Activated T-helper 17 cell treated with anti-CD3 and anti-CD28 coated beads, Interleukin-2, amount 50 U/mL, for 72 hours (primary cell): Measurements from ENCODE around the gene MYLK2. TPM values are rescaled to one million over a fixed set of nuclear protein-coding genes. Genes with fewer than 3 reads are reported as not detected.
A peak's percentile ranks its signal among the peaks of the same experiment; 100 is the strongest.
"Not testable (repeated sequence)": the region's sequence is repeated elsewhere in the genome, so short reads cannot be mapped to it uniquely, and the experiment has no call there.

ENCODE experiments used
- ATAC-seq: fragments of 150-1000 bp; cut with Tn5 transposase; replicated peaks from 2 replicates; pipeline ENCODE4 v1.10.0; 2021; ENCODE audit warnings: mild to moderate bottlenecking, moderate library complexity
- H3K27ac Mint-ChIP-seq: one replicate; pipeline ENCODE4 v1.8.0; 2022; ENCODE audit warnings: mixed read lengths
- H3K27me3 Mint-ChIP-seq: one replicate; pipeline ENCODE4 v1.8.0; 2022; ENCODE audit warnings: mixed read lengths
- H3K36me3 Mint-ChIP-seq: one replicate; pipeline ENCODE4 v1.8.0; 2022; ENCODE audit warnings: low read depth, mild to moderate bottlenecking, mixed read lengths
- H3K4me1 Mint-ChIP-seq: one replicate; pipeline ENCODE4 v1.8.0; 2022; ENCODE audit warnings: mixed read lengths
- H3K4me3 Mint-ChIP-seq: one replicate; pipeline ENCODE4 v1.8.0; 2022; ENCODE audit warnings: mild to moderate bottlenecking, mixed read lengths
- H3K9me3 Mint-ChIP-seq: one replicate; pipeline ENCODE4 v1.8.0; 2022; ENCODE audit warnings: mixed read lengths
- total RNA-seq, 2 donors: library from RNA; stranded (reverse); gene quantifications; one replicate each; pipeline ENCODE4 v1.2.3, GENCODE V29; 2022

The MYLK2 gene
- total RNA-seq, 2 donors from 2014 or later: 0.40 to 0.86 TPM

GRCh38 chr20:31823360-31824124 is 4.4 kb downstream of the MYLK2 start:
- no peak overlapping the region for H3K4me3 Mint-ChIP-seq
- no peaks in the 10 kb centered on the region for H3K4me1 Mint-ChIP-seq
- no peaks in the 10 kb centered on the region for H3K9me3 Mint-ChIP-seq
- H3K27me3 Mint-ChIP-seq: no peaks in the 10 kb centered on the region
- no peaks in the 10 kb centered on the region for H3K36me3 Mint-ChIP-seq
- no peak overlapping the region for H3K27ac Mint-ChIP-seq
- ATAC-seq: no peak

- Mint-ChIP-seq H3K4me3 (no peak overlapping the region), H3K9me3 (no peaks in the 10 kb centered on the region), H3K4me1 (no peaks in the 10 kb centered on the region), H3K27ac (no peak overlapping the region), H3K27me3 (no peaks in the 10 kb centered on the region), H3K36me3 (no peaks in the 10 kb centered on the region)
- no peak for ATAC-seq
Measured at GRCh38 chr20:31824125-31824485, 4.9 kb downstream of the MYLK2 start.

- Mint-ChIP-seq H3K36me3 (no peaks in the 10 kb centered on the region), H3K27ac (no peak overlapping the region), H3K4me3 (no peak overlapping the region), H3K27me3 (no peaks in the 10 kb centered on the region), H3K9me3 (no peaks in the 10 kb centered on the region), H3K4me1 (no peaks in the 10 kb centered on the region)
- no peak for ATAC-seq
Measured at GRCh38 chr20:31824554-31825313, 5.6 kb downstream of the MYLK2 start.

GRCh38 chr20:31826074-31826473 is 6.9 kb downstream of the MYLK2 start:
- no peak overlapping the region for H3K27ac Mint-ChIP-seq
- no peak for ATAC-seq
- no peaks in the 10 kb centered on the region for H3K36me3 Mint-ChIP-seq
- no peaks in the 10 kb centered on the region for H3K4me1 Mint-ChIP-seq
- H3K9me3 Mint-ChIP-seq: no peaks in the 10 kb centered on the region
- no peak overlapping the region for H3K4me3 Mint-ChIP-seq
- H3K27me3 Mint-ChIP-seq: no peaks in the 10 kb centered on the region

GRCh38 chr20:31827059-31827458 is 7.9 kb downstream of the MYLK2 start:
- Mint-ChIP-seq H3K27ac (no peak overlapping the region), H3K9me3 (no peaks in the 10 kb centered on the region), H3K4me3 (no peak overlapping the region), H3K27me3 (no peaks in the 10 kb centered on the region), H3K4me1 (no peaks in the 10 kb centered on the region), H3K36me3 (no peaks in the 10 kb centered on the region)
- ATAC-seq: no peak

GRCh38 chr20:31828016-31828415 is 8.9 kb downstream of the MYLK2 start:
- not testable (repeated sequence) for H3K4me1 Mint-ChIP-seq, H3K4me3 Mint-ChIP-seq, H3K27me3 Mint-ChIP-seq, H3K36me3 Mint-ChIP-seq, ATAC-seq, H3K27ac Mint-ChIP-seq, H3K9me3 Mint-ChIP-seq

GRCh38 chr20:31829731-31830130 is 10.6 kb downstream of the MYLK2 start:
- no peak for ATAC-seq
- no peak overlapping the region for H3K4me3 Mint-ChIP-seq
- no peaks in the 10 kb centered on the region for H3K4me1 Mint-ChIP-seq
- no peaks in the 10 kb centered on the region for H3K36me3 Mint-ChIP-seq
- no peaks in the 10 kb centered on the region for H3K9me3 Mint-ChIP-seq
- H3K27ac Mint-ChIP-seq: peak overlapping the region; percentile 4
- no peaks in the 10 kb centered on the region for H3K27me3 Mint-ChIP-seq

GRCh38 chr20:31830406-31830981 is 11.3 kb downstream of the MYLK2 start:
- no peaks in the 10 kb centered on the region for H3K4me1 Mint-ChIP-seq
- H3K27ac Mint-ChIP-seq: peak overlapping the region; percentile 4
- H3K27me3 Mint-ChIP-seq: no peaks in the 10 kb centered on the region
- H3K36me3 Mint-ChIP-seq: no peaks in the 10 kb centered on the region
- H3K9me3 Mint-ChIP-seq: no peaks in the 10 kb centered on the region
- no peak for ATAC-seq
- H3K4me3 Mint-ChIP-seq: no peak overlapping the region

- H3K4me3 Mint-ChIP-seq: no peak overlapping the region
- ATAC-seq: no peak
- H3K9me3 Mint-ChIP-seq: no peaks in the 10 kb centered on the region
- H3K36me3 Mint-ChIP-seq: no peaks in the 10 kb centered on the region
- no peaks in the 10 kb centered on the region for H3K4me1 Mint-ChIP-seq
- H3K27me3 Mint-ChIP-seq: no peaks in the 10 kb centered on the region
- H3K27ac Mint-ChIP-seq: no peak overlapping the region
Measured at GRCh38 chr20:31831211-31831610, 12.1 kb downstream of the MYLK2 start.

- ATAC-seq: no peak
- H3K9me3 Mint-ChIP-seq: no peaks in the 10 kb centered on the region
- no peak overlapping the region for H3K4me3 Mint-ChIP-seq
- no peaks in the 10 kb centered on the region for H3K4me1 Mint-ChIP-seq
- no peaks in the 10 kb centered on the region for H3K27me3 Mint-ChIP-seq
- H3K36me3 Mint-ChIP-seq: no peaks in the 10 kb centered on the region
- no peak overlapping the region for H3K27ac Mint-ChIP-seq
Measured at GRCh38 chr20:31831771-31832306, 12.7 kb downstream of the MYLK2 start.

- no peak overlapping the region for H3K27ac Mint-ChIP-seq
- no peaks in the 10 kb centered on the region for H3K36me3 Mint-ChIP-seq
- H3K4me3 Mint-ChIP-seq: no peak overlapping the region
- H3K27me3 Mint-ChIP-seq: no peaks in the 10 kb centered on the region
- H3K9me3 Mint-ChIP-seq: no peaks in the 10 kb centered on the region
- peak; percentile 32 for ATAC-seq
- H3K4me1 Mint-ChIP-seq: no peaks in the 10 kb centered on the region
Measured at GRCh38 chr20:31833130-31833930, 14.2 kb downstream of the MYLK2 start.

GRCh38 chr20:31833931-31834521 is 14.9 kb downstream of the MYLK2 start:
- no peak for ATAC-seq
- Mint-ChIP-seq H3K4me3 (no peak overlapping the region), H3K27ac (no peak overlapping the region), H3K27me3 (no peaks in the 10 kb centered on the region), H3K9me3 (no peaks in the 10 kb centered on the region), H3K36me3 (no peaks in the 10 kb centered on the region), H3K4me1 (no peaks in the 10 kb centered on the region)

- no peak overlapping the region for H3K4me3 Mint-ChIP-seq
- no peak for ATAC-seq
- H3K4me1 Mint-ChIP-seq: no peaks in the 10 kb centered on the region
- H3K9me3 Mint-ChIP-seq: no peaks in the 10 kb centered on the region
- H3K27me3 Mint-ChIP-seq: no peaks in the 10 kb centered on the region
- no peak overlapping the region for H3K27ac Mint-ChIP-seq
- no peaks in the 10 kb centered on the region for H3K36me3 Mint-ChIP-seq
Measured at GRCh38 chr20:31835554-31835953, 16.4 kb downstream of the MYLK2 start.
